CD4-positive, alpha-beta T cell treated with Interleukin-6 at 100 ng/mL for 8 hours (primary cell): ENCODE data around the gene PPWD1.
"Not testable (repeated sequence)": the region's sequence is repeated elsewhere in the genome, so short reads cannot be mapped to it uniquely, and the experiment has no call there.

ENCODE experiments used
- DNase-seq: peaks from one replicate; pipeline ENCODE4 v3.0.0-alpha.2; 2020; ENCODE audit warnings: mixed read lengths, low spot score

PPWD1 gene

DNA sequence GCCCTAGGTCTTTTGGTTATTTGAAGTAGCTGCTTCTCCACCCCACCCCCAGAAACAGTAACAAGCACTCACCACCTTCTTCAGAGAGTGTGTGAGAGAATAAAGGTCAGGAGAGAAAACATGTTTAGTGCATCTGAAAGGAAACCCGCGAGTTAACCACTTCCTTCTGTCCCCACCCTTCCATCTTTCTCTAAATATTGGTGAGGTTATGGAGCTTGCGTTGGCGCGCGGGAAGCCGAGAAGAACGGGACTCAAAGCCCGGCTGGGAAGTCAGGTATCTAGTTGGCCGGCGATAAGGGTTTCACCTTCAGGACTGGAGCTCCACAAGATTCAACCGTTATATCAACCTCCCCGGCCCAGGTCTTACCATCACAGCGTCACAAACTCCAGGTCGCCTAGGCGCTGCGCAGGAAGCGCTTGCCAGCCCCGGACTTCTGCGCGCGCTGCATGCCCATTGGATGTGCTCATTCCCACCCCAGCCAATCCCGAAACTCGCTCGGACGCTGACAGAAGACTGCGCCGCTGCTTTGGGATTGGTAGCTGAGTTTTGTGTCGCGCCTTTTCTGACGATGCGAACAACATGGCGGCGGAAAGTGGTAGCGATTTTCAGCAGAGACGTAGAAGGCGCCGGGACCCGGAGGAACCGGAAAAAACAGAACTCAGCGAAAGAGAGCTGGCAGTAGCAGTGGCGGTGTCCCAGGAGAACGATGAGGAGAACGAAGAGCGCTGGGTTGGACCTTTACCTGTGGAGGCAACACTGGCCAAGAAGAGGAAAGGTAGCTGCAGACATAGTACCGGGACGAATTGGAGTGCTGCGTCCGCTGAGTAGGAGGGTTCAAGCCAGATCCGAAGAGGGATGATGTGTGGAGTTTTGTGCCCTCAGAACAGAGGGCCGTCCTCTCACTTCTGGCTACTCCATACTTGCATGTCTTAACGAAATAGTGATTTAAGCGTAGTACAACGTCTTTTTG lies at the start of gene PPWD1, which contains the start of gene CENPK:
TSS of gene PPWD1 (plus strand) at position 566 of the 971 bp plus-strand sequence. CDS start at position 581, 15 bp downstream.
TSS of gene CENPK (minus strand) at position 438 of the 971 bp plus-strand sequence. CDS start 8,261 bp downstream, outside the sequence.
- peak; percentile 92 for DNase-seq

DNA sequence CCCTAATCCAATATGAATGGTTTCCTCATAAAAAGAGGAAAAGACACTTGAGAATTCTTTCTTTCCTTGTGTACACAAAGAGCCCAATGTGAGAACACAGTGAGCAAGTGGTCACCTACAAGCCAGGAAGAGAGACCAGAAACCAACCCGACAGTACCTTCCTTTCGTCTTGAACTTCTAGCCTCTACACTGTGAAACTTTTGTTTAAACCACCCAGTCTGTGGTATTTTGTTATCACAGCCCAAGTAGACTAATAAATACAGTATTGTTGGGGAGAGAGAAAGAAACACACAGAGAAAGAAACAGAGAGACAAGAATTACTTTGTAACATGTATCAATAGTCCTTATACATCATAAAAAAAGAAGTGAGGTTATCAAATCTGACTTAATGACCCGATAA lies 37.4 kb upstream of the PPWD1 start:
- no peak for DNase-seq

DNA sequence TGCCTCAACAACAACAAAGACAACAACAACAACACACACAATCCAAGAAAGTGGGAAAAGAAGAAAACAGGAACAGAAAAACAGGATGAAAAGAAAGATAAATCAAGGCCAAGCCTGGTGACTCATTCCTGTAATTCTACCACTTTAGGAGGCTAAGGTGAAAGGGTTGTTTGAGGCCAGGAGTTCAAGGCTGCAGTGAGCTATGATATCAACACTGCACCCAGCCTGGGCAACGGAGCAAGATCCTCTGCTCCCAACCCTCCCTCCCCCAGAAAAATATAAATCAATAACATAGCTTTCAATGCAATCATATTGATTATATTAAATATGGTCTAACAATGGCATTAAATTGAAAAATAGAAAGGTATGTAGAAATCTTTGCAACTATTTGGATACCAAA lies 32.2 kb upstream of the PPWD1 start:
- DNase-seq = no peak

DNA sequence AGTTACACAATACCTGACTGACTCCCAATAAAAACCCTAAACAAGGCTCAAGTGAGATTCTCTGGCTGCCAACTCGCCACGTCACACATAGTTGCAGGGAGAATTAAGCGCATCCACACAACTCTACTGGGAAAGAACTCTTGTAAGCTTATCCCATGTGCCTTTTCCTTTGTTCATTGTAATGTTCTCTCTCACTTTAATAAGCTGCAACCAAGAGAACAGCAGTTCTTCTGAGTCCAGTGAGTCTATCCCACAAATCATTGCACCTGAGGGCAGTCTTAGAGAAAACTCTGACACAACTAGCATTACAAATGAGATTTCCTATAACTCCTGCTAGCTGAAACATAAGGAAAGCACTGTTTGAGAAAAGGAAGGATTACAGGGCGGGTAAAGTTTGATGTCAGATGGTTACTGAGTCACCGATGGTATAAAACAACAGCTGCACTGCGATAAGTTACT lies 27.5 kb upstream of the PPWD1 start:
- no peak for DNase-seq

DNA sequence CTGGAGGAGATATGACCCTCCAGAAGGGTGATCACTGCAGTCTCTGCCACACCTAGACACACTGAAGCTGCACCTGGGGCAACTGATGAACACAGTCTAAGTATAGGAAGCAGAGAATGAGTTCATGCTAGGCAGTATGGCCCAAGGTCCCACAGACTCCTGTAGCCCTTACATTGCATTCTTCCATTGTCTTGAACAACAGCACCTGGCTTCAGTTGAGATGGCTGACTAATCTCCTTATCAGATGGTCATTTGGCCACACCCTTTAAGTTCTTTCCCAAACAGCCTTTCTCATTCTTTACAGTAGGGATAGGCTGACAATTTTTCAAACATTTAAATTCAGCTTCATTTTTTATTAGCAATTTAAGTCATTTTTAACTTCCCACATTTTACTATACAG lies 23.3 kb upstream of the PPWD1 start:
- DNase-seq = no peak

DNA sequence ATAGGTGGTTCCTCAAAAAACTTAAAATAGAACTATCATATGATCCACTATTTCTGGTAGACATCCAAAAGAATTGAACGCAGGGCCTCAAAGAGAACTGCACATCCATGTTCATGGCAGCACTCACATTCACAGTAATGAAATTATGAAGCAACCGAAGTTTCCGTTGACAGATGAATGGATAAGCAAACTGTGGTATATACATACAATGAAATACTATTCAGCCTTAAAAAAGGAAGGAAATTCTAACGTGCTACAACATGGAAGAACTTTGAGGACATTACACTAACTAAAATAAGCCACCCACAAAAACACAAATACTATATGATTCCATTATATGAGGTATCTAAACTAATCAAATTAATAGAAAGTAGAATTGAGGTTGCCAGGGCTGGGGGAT lies 18.6 kb upstream of the PPWD1 start:
- no peak for DNase-seq

DNA sequence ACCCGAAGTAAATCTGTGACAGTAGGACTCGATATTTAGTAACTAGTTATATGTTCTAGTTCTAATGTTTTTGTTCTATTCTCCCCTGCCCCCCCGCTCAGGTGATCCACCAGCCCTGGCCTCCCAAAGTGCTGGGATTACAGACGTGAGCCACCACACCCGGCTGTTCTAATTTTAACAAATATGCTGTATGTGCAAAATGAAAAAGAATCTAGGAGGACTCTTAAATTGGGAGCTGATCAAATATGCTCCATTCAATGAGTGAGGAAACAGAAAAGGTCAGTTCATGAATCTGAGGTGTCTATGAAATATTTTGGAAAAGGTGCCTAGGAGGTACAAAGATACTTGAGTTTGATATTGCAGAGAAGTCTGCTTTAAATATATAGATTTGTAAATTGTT lies 17.0 kb upstream of the PPWD1 start:
- no peak for DNase-seq

DNA sequence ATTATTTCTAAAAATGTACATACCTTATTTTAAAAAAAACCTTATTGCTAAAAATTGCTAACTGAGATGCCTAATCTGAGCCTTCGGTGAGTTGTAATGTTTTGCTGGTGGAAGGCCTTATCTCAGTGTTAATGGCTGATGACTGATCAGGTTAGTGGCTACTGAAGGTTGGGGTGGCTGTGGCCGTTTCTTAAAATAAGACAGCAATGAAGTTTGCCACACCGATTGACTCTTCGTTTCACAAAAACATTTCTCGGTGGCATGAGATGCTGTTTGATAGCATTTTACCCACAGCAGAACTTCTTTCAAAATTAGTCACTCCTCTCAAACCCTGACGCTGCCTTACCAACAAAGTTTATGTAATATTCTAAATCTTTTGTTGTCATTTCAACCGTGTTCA lies 14.8 kb upstream of the PPWD1 start:
- no peak for DNase-seq

DNA sequence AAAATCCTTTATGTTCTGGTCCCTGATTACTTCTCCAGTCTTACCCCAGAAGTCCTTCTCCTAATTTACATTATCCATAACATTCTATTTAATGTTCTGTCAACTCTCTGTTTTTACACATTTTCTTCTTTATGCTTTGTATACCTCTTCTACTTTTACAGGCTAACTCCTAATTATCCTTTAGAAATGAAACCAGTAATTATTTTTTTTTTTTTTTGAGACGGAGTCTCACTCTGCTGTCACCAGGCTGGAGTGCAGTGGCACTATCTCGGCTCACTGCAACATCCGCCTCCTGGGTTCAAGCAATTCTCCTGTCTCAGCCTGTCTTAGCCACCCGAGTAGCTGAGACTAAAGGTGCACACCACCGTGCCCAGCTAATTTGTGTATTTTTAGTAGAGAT lies 9.2 kb upstream of the PPWD1 start:
- DNase-seq = no peak

DNA sequence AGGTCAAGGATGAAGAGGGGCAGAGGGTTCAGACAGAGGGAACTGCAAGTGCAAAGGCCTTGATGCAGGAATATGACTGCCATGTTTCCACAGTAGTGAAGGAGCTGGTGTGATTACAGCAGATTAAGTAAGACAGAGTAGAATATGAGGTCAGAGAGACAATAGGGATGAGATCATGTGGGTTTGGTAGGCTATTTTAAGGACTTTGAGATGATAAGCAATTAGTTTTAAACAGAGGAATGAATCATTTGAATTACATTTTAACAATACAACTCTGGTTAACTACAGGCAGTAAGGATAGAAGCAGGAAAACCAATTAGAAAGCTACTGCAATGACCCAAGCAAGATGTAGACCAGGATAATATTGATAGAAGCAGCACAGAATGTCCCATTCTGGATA lies 7.8 kb upstream of the PPWD1 start:
- no peak for DNase-seq

DNA sequence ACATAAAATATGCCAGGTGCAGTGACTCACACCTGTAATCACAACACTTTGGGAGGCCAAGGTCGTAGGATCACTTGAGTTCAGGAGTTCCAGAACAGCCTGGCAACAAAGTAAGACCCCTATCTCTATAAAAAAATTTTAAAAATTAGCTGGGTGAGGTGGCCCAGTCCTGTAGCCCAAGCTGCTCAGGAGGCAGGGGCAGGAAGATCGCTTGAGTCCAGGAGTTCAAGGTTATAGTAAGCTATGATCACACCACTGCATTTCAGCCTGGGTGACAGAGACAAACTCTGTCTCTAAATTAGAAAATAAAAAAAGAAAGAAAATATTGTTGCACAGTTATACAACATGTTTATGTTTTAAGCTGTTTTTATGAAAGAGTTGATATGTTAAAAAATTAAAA lies 6.9 kb upstream of the PPWD1 start:
- DNase-seq = no peak

DNA sequence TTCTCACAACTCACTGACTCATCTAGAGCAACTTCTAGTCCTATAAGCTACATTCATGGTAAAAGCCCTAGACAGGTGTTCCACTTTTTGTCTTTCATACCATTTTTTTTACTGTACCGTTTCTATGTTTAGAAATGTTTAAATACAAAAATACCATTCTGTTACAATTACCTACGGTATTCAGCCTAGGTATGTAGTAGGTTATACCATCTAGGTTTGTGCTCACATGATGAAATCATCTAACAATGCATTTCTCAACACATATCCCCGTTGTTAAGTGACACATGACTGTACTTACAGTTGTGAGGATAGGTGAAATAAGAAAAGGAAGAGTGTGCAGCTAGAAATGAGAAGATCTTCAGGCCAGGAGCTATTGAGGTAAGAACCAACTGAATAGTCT lies 6.4 kb upstream of the PPWD1 start:
- no peak for DNase-seq

DNA sequence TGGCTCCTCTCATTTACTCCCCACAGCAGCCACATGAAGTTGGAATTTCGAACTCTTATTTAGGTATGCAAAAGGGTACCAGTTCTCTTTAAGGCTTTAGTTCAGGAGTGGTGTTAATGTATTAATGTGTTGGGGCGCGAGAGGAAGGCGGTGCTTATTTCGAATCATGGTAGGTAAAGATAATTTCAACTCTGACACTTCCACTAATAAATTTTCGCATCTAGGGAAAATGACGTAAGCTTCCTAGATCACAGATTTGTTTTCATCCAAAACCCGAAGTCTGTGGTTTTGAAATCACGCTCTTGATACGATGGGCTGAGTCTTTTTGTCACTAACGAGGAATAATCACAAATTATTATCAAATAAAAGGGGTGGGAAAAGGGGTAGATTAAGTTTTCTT lies 681 bp downstream of the PPWD1 start:
- DNase-seq = no peak

DNA sequence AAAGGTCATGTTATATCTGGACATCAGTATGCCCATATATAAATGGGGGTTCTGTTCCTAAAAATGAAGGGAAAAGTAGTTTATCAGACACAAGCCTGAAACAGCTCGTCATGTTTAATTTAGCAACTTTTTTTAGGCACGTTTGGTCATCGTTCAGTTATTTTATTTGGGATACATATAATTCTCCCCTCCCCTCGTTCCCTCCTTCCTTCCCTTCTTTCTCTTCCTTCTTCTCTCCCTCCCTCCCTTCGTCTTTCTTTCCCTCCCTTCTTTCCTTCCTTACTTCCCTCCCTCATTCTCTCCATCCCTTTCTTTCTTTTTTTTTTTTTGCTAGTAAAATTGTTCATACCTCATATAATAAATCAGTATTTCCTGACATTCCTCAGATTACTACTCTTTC lies 3.4 kb downstream of the PPWD1 start:
- DNase-seq = no peak

DNA sequence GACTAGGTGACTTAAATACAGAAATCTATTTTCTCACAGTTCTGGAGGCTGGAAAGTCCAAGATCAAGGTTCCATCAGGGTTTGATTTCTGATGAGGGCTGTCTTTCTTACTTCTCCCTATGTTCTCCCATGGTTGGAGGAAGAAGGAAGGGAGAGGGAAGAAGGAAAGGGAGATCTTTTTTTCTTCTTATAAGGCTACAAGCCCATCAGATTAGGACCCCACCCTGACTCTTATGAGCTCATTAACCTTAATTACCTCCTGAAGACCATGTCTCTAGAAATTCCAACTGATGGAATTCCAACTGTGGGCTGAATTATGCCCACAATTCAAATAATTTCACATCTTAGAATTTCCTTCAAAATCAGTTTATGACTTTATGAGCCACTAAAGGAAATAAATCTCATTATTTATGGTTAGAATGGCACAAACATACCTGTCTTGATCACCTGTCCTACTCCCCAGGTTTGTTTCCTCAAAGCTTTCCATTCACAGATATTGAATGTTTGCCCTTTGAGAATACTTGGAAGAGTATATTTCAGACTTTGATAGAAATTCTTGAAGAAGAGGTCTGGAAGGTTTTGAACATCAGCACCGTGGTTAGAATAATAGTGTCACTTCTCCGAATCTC lies 7.6 kb downstream of the PPWD1 start:
- DNase-seq = no peak

DNA sequence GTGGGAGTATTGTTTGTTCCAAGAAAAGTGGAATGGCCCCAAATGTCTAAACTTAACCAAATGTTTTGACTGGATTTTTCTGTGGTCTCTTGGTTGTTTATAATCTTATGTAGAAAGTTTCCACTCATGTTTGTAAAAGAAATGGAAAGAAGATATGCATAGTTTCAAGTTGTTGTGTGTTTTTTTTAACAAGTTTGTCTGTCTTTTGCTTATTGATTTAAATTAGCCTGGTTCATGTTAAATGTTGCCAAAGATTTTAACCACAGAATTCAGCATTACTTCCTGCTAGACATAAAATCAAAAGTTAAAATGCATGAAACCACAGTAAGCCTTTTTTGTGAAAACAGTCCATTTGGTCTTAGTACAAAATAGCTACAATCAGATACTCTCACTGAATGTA lies 14.0 kb downstream of the PPWD1 start:
- no peak for DNase-seq

DNA sequence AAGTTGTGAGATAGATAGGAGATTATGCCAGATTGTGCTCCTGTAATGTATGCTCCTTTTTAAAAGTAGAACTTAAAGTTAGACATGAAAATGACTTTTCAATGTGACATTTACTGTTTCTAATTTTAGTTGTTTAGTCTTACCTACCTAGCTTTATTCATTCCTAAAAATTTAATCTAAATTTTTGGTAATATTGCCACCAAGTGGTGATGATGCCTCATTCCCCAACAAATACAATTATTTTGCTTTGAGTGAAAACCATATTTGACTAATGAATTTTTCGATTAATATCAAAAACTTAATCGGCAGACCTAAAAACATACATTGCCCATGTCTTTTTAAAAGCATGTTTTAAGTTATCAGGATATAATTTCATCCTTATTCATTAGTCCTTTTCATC lies 25.6 kb downstream of the PPWD1 start:
- DNase-seq = no peak

DNA sequence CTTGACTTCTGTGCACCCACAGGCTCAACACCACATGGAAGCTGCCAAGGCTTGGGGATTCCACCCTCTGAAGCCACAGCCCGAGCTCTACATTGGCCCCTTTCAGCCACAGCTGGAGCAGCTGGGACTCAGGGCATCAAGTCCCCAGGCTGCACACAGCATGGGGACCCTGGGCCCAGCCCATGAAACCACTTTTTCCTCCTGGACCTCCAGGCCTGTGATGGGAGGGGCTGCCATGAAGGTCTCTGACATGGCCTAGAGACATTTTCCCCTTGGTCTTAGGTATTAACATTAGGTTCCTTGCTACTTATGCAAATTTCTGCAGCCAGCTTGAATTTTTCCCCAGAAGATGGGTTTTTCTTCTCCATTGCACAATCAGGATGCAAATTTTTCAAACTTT lies 38.7 kb downstream of the PPWD1 start:
- DNase-seq = not testable (repeated sequence)

DNA sequence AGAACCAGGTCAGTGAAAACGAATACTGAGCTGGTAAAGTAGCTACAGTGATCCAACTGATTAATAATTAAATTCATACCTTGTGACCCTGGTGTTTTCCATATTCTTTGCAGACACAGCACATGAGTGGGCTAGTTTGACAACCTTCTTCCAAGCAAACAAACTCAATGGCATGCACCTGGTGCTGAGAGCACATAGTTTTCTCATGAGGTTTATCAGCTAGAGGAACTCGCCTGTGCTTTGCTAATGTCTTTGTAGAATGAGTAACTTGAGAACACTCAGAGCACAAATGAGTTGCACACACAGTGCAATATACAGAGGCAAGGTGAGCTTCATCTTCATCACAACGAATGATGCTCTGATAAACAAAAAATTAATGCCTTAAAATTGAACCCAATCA lies 48.4 kb downstream of the PPWD1 start:
- DNase-seq = no peak

DNA sequence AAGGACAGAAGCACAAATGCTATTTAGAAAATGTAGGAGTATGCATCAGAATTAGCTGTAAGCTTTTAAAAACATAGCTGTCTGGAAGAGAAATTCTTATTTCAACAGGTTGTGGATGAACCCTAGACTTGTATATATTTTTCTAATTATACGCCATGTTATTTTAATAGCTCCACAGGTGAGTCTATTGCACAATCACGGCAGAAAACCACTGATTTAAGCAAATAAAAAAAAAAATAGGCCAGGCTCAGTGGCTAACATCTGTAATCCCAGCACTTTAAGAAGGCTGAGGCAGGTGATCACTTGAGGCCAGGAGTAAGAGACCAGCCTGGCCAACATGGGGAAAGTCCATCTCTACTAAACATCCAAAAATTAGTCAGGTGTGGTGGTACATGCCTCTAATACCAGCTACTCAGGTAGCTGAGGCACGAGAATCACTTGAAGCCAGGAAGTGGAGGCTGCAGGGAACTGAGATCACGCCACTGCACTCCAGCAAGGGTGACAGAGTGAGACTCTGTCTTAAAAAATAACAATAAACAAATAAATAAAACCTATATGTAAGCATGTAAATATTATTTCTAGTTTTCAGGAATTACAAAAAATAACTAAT lies 49.3 kb downstream of the PPWD1 start:
- no peak for DNase-seq

DNA sequence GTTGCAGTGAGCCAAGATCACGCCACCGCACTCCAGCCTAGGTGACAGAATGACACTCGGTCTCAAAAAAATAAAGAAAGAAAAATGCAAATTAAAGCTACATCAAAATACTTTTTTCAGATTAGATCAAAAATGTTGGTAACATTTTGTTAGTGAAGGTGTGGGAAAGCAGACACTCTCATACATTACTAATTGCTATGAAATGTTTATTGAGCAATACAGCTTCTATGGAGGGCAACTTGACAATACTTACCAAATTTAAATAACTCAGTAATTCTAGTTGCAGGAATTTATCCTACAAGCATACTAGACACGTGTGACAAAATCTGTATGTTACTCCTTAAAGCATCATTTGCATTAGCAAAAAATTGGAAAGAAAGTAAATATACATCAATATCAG lies 56.9 kb downstream of the PPWD1 start:
- DNase-seq = no peak

DNA sequence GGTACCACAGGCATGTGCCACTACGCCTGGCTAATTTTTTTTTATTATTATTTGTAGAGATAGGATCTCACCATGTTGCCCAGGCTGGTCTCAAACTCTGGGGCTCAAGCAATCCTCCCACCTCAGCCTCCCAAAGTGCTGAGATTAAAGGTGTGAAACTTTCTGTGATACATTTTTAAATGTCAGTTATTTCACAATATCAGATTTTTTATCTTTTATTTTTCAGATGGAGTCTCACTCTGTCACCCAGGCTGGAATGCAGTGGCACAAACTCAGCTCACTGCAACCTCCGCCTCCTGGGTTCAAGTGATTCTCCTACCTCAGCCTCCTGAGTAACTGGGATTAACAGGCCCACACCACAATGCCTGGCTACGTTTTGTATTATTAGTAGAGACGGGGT lies 58.9 kb downstream of the PPWD1 start:
- DNase-seq = not testable (repeated sequence)

DNA sequence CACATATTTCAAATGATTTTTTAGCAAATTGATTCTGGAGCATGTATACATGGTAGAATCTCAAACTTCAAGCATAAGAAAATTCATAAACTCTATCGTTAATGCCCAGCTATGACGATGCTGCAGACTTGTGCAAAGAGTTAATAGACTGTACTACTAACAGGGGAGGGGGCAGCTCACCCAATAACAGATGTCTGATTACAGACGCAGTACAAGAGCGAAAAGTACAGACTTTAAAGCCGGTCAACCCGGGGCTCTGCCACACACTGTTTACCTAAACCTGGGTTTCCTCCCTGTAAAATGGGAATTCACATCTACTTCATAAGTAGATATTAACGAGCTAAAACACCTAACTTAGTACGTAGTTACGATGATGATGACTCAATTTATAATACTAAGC lies 60.4 kb downstream of the PPWD1 start:
- no peak for DNase-seq
